T1000 (cell line): ENCODE measurements around the gene EIF3J.
"Not testable (repeated sequence)": the region's sequence is repeated elsewhere in the genome, so short reads cannot be mapped to it uniquely, and the experiment has no call there.

ENCODE experiments used
- DNase-seq: peaks from one replicate; lab custom pipeline; 2025; ENCODE audit warnings: mixed read lengths; lab: John Stamatoyannopoulos, UW

Gene EIF3J, protein sequence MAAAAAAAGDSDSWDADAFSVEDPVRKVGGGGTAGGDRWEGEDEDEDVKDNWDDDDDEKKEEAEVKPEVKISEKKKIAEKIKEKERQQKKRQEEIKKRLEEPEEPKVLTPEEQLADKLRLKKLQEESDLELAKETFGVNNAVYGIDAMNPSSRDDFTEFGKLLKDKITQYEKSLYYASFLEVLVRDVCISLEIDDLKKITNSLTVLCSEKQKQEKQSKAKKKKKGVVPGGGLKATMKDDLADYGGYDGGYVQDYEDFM

DNA sequence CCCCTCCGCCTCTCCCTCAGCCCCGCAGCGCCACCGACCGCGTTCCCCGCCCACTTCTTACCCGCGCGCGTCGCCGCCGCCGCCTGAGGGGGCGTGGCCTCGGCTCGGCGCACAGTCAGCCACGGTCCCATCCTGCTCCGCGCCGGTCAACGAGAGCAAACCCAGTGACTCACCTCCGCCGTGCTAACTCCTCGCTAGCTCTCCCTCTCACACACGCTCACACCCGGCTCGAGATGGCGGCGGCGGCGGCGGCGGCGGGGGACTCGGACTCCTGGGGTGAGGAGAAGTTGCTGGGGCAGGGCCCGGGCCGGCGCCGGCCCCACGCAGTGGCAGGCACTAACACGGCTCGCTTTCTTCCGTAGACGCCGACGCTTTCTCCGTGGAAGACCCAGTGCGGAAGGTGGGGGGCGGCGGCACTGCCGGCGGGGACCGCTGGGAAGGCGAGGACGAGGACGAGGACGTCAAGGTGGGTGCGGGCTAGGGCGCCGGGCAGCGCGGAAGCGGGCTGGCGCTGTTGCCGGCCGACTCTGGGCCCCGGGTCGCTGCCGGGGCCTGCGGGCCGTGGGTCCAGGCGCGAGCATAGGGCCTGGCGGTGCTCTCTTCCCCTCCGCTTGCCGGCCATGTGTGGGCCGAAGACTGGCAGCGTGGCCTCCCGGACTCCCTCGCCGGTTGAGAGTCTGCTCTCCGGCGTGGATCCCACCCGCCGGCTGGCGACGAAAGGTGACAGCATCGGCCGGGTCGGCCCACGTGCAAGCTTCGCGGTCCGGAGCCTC is at the start of gene EIF3J:
EIF3J (plus strand) TSS at position 186 of the 773 bp plus-strand sequence; CDS start at position 234, 48 bp downstream.
- DNase-seq = no peak

DNA sequence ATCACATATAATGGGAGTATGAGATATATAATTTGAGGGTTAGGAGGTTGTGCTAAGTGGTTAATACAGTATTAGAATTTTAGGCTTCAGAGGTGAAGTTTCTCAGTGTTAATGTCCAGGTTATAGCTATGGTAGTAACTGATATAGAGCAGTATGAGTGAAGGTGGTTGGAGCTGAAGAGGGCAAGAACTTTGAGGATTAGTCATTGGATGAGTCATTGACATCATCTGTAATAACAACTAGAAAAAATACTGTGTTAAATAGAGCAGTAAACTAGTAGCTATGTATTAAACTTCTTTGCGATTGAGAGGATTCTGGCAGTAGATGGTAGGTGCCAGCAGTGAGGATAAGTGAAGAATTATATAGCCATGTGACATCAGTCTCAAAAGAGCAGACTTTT is 47.5 kb upstream of the EIF3J start:
- DNase-seq = no peak

DNA sequence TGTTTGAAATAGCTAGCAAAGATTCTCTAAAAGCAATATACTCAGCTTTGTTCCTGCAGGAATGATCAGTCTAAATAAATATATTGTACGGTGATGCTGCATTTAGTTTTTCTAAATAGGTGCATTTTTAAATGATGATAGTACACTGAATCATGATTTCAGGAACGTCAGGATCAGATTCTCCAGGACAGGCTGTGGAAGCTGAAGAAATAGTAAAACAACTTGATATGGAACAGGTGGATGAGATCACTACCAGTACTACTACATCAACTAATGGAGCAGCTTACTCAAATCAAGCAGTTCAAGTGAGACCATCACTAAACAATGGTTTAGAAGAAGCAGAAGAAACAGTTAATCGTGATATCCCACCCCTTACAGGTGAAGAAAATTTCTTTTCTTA is 46.3 kb upstream of the EIF3J start:
- DNase-seq = no peak

DNA sequence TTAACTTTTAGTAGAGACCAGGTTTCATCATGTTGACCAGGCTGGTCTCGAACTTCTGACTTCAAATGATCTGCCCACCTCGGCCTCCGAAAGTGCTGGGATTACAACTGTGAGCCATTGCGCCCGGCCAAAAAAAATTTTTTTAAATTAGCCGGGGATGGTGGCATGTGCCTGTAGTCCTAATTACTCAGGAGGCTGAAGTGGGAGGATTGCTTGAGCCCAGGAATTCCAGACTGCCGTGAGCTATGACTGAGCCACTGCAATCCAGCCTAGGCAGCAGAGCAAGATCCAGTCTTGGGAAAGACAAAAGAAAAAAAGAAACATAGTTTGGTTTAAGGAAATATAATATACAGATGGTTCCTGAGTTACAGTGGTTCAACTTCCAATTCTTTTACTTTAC is 44.9 kb upstream of the EIF3J start:
- DNase-seq = no peak

DNA sequence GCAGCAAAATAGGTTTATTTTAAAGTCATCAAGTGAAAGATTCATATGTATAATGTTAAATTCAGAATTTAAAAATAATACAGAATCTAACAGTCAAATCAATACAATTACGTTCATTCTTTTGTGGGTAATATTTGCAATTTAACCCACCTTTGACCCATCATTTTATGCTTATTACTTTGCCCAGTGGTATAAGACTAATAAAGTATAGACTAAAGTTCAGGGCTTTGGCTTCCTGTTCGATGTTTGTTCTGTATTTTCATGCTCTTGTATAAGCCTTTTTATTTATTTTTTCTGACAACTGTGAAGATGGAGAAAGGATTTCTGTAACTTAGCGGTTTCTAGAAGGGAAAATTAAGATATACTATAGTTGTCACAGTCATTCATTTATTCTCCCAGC is 44.3 kb upstream of the EIF3J start:
- no peak for DNase-seq

DNA sequence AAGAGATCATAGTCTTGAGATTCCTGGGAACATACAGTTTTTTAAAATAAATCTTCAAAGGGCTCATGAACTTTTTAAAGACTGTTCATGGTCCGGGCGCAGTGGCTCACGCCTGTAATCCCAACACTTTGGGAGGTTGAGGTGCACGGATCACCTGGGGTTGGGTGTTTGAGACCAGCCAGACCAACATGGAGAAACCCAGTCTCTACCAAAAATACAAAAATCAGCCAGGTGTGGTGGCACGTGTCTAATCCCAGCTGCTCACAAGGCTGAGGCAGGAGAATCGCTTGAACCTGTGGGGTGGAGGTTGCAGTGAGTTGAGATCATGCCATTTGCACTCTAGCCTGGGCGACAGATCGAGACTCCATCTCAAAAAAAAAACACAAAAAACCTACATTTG is 41.4 kb upstream of the EIF3J start:
- DNase-seq = no peak

DNA sequence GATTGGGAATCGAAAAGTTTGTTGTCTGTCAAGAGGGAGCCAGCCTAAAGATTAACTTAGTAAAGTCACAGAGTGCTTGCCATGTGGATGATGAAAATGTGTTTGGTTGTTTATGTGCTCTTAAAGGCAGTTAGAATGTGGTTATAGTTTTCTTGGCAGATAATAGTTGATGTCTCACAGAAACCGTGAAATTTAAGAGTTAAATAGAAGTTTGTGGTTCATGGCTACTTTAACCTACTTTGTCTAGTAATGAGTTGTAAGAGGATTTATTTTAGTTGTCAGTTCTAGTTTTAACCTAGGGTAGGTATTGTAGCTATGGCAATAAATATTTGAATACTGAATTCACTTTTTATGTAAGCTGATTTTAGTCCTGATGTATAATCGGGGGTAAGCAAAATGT is 36.4 kb upstream of the EIF3J start:
- no peak for DNase-seq

DNA sequence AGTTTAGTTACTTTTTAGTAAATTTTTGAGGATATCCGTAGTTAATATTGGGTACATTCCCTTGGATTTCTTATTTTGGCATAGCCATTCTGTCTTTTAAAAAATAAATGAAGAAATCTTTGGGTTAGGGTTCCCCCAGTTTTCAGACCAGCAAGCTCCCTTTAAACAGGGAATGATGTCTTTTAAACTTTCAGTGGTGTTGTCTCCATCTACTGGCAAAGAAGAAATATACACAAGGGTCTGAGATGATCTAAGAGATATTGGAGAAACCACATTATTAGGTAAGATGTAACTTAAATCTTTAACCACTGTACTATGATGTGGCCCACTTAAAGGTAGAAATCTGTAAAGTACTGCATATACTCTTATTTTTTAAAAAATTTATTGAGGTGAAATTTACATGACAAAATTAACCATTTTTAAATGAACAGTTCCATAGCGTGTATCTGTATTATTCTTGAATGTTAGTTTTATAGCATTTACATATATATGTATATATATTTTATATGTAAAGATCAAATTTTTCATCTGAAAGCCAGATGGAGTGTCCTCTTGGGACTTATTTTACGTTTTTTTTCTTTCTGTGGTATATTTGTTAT is 35.1 kb upstream of the EIF3J start:
- no peak for DNase-seq

DNA sequence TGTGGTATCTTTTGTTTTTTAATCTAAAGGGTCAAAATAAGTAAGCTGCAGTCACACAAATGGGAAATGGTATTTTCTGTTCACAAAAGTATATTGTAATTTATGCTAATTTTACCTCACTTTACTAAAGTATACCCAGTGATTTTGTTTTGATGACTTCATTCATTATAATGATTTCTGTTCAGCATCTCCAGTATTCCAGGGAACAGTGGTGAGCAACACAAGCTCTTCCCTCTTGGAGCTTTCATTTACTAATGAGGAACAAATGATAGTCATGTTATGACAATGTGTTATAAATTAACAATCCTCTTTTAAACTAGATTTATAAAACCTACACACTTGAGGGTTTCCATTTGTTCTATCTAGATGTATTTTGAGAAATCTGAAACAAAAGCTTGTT is 20.5 kb upstream of the EIF3J start:
- DNase-seq = no peak

DNA sequence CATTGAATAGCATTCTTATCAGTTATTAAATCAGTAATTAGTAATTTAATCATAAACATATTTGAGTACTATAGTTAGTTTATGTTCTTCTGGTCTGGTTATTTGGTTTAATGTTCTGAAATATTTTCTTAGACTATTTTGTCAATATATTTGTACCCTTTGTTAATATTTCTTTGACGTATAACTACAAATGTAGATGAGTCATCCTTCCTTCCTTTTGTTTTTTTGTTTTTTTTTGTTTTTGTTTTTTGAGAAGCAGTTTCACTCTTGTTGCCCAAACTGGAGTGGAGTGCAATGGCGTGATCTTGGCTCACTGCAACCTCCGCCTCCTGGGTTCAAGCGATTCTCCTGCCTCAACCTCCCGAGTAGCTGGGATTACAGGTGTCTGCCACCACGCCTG is 17.4 kb upstream of the EIF3J start:
- DNase-seq = no peak

DNA sequence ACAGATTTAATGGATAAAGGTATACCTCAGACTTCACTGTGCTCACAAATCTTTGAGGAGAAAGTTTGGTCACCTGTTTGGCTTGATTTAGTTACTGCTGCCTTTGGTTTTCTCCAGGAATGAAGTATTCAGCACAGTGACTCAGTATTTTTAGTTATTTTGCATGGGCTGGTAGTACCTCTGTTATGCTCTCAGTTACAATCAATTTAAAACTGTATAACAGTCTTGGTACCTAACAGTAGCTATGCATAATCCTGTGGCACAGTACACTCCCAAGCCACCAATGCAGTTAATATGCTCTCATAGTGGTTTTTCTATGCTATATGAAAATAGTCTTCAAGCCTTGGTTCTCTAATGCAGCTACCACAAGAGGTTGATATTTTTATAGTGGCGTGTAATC is 11.9 kb upstream of the EIF3J start:
- no peak for DNase-seq

DNA sequence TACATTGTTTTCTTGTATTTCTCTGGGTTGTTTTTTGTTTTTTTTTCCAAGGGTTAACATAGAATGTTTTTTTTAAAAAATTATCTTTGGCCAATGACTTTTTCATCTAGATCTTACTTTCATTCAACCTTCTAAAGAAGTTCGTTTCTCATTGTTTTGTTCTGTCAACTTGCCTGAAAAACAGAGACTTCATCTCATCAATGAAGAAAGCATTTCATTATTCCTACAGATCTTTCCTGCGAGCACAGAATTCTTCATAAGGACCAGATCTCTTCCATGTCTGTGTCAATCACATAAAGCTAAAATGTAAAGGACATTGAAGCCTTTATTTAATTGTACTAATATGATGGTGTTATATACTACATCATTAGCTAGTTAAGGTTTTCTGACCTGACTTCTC is 9.7 kb upstream of the EIF3J start:
- DNase-seq = no peak

DNA sequence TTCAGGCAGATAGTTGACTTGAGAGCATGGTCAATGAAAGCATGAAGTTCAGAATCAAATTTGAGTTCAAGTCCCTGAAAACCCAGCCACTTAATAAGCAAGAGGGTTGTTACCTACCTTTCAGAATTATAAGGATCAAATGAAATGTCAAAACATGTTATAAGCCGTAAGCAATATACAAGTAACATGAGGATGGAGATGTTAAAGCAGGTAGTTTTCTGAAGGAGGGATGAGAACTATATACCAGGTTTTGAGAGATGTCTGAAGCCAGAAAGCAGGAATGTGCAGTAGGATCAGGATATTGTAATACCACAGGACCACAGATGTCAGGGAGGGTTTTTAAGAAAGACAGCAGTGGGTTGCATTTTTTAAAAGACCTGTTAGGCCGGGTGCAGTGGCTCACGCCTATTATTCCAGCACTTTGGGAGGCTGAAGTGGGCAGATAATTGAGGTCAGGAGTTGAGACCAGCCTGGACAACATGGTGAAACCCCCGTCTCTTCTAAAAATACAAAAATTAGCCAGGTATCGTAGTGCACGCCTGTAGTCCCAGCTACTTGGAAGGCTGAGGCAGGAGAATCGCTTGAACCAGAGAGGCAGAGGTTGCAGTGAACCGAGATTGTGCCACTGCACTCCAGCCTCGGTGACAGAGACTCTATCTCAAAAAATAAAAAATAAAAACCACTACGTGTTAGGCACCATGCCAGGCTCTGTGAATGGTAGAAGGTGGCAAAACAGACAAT is 6.9 kb upstream of the EIF3J start:
- no peak for DNase-seq

DNA sequence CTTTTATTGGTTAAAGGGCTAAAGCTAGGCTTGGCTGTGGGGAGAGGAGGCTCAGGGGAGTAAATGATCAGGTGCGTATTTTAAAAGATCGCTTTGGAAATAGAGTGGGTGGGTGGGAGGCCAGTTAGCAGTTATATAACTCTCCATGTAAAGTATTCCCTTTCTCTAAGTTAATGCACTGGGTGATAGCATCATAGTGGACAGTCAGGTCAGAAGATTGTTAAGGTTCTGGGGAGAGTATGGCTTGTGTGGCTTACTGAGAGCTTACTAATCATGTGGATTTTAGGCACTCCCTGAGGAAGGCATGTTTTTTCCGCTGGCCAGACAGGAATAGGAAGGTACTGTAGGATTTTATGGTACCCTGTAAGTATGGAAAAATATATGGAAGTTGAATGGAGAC is 6.3 kb upstream of the EIF3J start:
- DNase-seq = no peak

DNA sequence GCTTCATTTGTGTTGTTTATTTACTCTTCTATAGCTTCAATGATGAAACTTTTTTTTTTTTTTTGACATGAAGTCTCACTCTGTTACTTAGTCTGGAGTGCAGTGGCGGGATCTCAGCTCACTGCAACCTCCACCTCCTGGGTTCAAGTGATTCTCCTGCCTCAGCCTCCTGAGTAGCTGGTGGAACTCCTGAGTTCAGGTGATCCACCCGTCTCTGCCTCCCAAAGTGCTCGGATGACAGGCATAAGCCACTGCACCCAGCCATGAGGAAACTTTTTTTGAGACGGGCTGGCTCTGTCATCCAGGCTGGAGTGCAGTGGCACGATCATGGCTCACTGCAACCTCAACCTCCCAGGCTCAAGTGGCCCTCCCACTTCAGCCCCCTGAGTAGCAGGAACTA is 4.7 kb upstream of the EIF3J start:
- DNase-seq = not testable (repeated sequence)

DNA sequence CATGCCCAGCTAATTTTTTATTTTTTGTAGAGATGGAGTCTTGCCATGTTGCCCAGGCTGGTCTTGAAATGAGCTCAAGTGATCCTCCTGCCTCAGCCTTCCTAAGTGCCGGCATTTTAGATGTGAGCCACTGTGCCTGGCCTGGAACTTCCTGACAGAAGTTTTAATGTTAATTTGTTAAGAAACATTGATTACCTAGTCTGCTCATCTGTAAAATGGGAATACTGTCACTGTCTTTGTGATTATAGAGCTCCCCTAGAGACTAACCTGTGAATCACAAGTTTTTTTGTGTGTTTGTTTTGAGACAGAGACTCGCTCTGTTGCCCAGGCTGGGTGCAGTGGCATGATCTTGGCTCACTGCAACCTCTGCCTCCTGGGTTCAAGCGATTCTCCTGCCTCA is 4.3 kb upstream of the EIF3J start:
- no peak for DNase-seq

DNA sequence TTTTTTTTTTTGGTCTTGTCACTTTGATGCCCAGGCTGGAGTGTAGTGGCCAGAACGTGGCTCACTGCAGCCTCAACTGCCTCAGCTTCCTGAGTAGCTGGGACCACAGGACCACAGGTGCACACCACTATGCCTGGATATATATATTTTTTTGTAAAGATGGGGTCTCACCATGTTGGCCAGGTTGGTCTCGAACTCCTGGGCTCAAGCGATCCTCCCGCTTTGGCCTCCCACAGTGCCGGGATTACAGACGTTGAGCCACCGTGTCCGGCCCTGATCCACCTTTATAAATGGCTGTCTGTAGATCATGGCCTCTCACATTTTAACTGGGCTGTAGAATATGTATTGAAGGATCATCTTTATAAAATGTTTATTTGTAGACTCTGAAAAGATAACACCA is 1.9 kb upstream of the EIF3J start:
- no peak for DNase-seq

DNA sequence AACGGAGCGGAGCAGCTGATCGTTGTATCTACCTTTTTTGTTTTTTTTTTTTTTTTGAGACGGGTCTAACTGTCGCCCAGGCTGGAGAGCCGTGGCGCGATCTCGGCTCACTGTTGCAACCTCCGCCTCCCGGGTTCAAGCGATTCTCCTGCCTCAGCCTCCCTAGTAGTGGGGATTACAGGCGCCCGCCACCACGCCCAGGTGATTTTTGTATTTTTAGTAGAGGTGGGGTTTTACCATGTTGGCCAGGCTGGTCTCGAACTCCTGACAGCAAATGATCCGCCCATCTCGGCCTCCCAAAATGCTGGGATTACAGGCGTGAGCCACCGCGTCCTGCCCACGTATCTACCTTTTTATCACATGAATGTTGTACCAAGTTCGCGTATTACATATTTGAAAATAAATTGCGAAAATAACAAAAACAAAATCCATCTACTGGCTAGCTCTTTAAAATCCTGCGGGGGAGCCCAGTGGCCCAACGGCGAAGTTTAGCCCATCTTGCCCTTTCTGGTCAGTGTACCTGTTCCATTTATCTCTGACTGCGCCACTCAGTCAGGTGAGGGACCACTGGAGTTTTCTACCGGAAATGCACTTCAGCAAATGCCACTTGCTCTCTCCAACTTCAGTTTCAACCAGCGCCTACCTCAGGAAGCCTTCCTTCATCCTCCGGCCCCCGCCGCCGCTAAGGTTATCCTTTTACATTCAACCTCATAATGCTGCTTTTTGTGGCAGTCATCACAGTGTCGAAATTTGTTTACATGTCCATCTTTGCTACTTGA is 1.2 kb upstream of the EIF3J start:
- no peak for DNase-seq

DNA sequence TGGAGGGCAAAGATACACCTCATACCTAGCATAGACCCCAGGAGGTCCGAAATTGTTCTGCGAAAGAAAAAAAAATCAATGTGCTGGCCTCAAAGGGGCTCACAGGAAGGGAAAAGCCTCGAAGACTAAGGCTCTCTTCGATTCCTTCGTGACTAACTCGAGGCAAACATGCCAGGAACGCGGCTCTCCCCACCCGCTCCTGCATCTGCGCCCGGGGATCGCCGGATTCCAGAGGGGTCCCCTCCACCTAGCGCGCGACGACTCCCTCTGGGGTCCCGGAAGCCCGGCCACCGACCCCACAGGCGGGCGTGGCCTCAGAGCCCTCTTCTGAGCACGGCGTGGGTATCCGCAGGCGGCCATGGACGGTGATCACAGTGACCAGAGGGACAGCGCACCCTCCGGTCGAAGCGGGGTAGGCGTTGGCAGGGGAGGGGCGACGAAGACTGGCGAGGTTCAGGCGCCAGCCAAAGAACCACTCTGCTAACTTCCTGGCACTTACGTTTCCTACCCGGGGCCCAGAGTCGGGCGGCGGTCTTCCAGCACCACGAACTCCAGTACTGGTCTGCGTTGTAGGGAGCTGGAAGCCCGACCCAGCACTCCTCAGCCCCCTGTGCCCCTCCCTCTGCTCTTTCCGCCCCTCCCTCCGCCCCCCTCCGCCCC is 515 bp upstream of the EIF3J start:
- DNase-seq = peak; percentile 89

DNA sequence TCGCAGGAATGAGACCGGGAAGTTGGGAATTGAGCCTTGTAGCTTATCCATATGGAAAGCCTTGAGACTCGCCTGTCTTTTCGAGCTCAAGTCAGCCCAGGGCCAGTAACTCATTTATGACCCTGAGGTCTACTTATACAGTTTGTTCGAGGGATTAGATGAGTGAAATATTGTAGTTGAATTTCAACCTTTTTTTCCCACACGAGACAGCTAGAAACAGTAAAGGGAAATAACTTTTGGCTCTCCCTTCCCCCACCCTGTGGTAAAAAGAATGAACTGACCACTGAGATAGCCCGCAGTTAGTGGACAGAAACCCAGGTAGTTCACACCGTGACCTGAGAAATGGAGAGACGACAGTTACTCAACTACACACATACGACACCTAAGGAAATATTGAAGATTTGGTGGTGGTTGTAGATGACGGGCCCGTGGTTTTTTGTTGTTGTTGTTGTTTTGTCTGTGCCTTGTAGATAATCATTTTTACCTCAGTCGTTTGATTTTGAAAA is 841 bp downstream of the EIF3J start:
- DNase-seq = no peak

DNA sequence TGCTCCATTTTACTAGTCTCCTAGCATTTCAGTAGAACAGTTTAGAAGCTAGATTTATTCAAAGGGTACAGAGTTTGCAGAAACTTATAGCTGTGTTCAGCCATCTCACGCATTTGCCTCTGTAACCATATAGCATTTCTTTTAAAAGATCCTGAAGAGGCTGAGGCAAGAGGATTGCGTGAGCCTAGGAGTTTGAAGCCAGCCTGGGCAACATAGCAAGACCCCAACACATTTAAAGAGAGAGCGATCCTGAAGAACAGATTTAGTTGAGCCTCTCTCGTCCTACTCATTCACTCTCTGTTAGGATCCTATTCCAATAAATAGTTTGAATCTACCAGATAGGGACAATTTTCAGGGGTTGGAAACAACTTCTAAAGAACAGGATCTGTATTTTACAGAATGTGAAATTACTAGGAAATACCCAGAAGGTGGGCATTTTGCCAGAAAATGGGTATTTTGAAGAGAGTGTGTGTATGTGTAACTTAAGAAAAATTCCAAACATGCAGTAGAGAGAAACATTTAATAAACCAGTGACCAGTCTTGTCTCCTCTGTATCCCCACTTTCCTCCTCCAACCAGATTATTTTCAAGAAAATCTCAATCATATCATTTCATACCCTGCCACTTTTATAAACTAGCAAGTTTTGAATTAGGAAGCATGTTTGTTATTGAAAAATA is 4.5 kb downstream of the EIF3J start:
- DNase-seq = no peak
